ENCODE measurements around the gene S100A9. TPM values are rescaled to one million over a fixed set of nuclear protein-coding genes. Genes with fewer than 3 reads are reported as not detected.

The S100A9 gene
- total and polyA plus RNA-seq, 2 of the 8 experiments (the other 6 are each of a cell fraction or from before 2014, with no cell fraction given), result not detected

DNA sequence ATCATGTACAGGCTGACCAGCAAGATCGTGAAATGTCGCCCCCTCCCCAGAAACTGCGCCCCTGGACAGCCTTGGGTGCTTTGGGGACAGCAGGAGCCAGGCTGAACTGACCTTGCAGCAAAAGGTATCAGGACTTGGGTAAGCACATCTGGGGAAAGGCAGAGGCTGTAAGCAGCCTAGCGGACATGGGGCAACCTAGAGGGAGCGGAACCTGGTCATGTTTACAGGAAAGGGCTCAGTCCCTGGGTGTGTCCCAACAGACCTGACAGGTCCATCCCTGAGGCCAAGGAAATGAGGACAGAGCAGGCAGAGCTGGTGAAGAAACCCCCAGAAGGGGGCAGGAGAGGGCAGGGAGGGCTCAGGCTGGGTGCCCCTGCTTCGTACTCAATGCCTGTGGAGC is 36.3 kb downstream of the S100A9 start:
- no peak overlapping the region for H3K4me2 ChIP-seq (ENCODE audit: insufficient read depth in 1 of 2, low read depth in 2 of 2, low read length in 2 of 2)
- 81% methylated on average over 6 of the region's 6 CpGs; no CpG with 5 or more reads in 1 of the 2 experiments for WGBS, 2 experiments (ENCODE audit: extremely low coverage in 1 of 2, insufficient coverage in 1 of 2, insufficient read length in 1 of 2, insufficient replicate concordance in 2 of 2, low coverage in 1 of 2, low lambda C conversion rate in 2 of 2, missing lambda C conversion rate in 1 of 2)
- TF ChIP-seq POLR2A (IDR thresholded peaks at IDR 0.05; ENCODE audit: control extremely low read depth in 1 of 2, low read depth in 2 of 2, low read length in 2 of 2), result no peak
- TF ChIP-seq, protein P1, sequence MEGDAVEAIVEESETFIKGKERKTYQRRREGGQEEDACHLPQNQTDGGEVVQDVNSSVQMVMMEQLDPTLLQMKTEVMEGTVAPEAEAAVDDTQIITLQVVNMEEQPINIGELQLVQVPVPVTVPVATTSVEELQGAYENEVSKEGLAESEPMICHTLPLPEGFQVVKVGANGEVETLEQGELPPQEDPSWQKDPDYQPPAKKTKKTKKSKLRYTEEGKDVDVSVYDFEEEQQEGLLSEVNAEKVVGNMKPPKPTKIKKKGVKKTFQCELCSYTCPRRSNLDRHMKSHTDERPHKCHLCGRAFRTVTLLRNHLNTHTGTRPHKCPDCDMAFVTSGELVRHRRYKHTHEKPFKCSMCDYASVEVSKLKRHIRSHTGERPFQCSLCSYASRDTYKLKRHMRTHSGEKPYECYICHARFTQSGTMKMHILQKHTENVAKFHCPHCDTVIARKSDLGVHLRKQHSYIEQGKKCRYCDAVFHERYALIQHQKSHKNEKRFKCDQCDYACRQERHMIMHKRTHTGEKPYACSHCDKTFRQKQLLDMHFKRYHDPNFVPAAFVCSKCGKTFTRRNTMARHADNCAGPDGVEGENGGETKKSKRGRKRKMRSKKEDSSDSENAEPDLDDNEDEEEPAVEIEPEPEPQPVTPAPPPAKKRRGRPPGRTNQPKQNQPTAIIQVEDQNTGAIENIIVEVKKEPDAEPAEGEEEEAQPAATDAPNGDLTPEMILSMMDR (IDR thresholded peaks at IDR 0.05; ENCODE audit: control extremely low read depth in 1 of 3, insufficient read depth in 1 of 3, low read depth in 1 of 3, low read length in 3 of 3), result peak; percentile 50 to 62 (median 62)
- TF ChIP-seq, protein P2, sequence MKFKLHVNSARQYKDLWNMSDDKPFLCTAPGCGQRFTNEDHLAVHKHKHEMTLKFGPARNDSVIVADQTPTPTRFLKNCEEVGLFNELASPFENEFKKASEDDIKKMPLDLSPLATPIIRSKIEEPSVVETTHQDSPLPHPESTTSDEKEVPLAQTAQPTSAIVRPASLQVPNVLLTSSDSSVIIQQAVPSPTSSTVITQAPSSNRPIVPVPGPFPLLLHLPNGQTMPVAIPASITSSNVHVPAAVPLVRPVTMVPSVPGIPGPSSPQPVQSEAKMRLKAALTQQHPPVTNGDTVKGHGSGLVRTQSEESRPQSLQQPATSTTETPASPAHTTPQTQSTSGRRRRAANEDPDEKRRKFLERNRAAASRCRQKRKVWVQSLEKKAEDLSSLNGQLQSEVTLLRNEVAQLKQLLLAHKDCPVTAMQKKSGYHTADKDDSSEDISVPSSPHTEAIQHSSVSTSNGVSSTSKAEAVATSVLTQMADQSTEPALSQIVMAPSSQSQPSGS (IDR thresholded peaks at IDR 0.05; ENCODE audit: low read length), result no peak
- TF ChIP-seq RAD21 (IDR thresholded peaks at IDR 0.05 in 1 of 2, conservative IDR thresholded peaks at IDR 0.05 in 1 of 2; ENCODE audit: low read depth in 2 of 2, low read length in 2 of 2), result peak; percentile 39 to 56
- H3K23ac ChIP-seq (ENCODE audit: insufficient read length), result no peak overlapping the region
- no peak overlapping the region for H2AFZ ChIP-seq (ENCODE audit: low read length)
- no peak overlapping the region for H2AK5ac ChIP-seq (ENCODE audit: low read depth, low read length)
- peaks cover 0 to 2% (median 0%) of the 10 kb centered on the region in 4 experiments; a peak in 1 of 7 replicates for H3K27me3 ChIP-seq (replicated peaks in 1 of 4; ENCODE audit: control insufficient read depth in 3 of 4, extremely low read depth in 1 of 4, insufficient read depth in 3 of 4, low read length in 3 of 4)
- H3K14ac ChIP-seq (ENCODE audit: insufficient read length), result no peak overlapping the region
- CTCF ChIA-PET (ENCODE audit: partially characterized antibody), result interaction anchor here (0.9 to 4.7 kb wide), 7 partner anchors 10 to 101 kb away, joined by 3 to 33 read pairs (median 6); no protein-coding TSS in a partner anchor
- FAIRE-seq, result no peak
- H3K4ac ChIP-seq (replicated peaks; ENCODE audit: insufficient read length, low read depth, low read length), result no peak overlapping the region
- H4K91ac ChIP-seq (replicated peaks; ENCODE audit: insufficient read length, low read length), result no peak overlapping the region
- H3K27ac ChIP-seq (ENCODE audit: low read depth, low read length), result no peak overlapping the region
- no peak overlapping the region for H2BK12ac ChIP-seq (ENCODE audit: low read depth, low read length)
- H3K79me1 ChIP-seq (ENCODE audit: low read depth, low read length), result no peaks in the 10 kb centered on the region
- no peaks in the 10 kb centered on the region for H3K79me2 ChIP-seq (ENCODE audit: control insufficient read depth in 1 of 2, insufficient read depth in 2 of 2, low read length in 2 of 2)
- no peak overlapping the region for H2BK5ac ChIP-seq (ENCODE audit: low read depth, low read length)
- no peaks in the 10 kb centered on the region for H4K20me1 ChIP-seq (replicated peaks in 1 of 2; ENCODE audit: control insufficient read depth in 1 of 2, insufficient read depth in 2 of 2, low read length in 2 of 2)
- no peak overlapping the region for H4K8ac ChIP-seq (ENCODE audit: extremely low read depth, insufficient read depth, low read length)
- no peaks in the 10 kb centered on the region for H3K36me3 ChIP-seq (ENCODE audit: control insufficient read depth in 2 of 4, insufficient read depth in 4 of 4, low read length in 3 of 4)
- no peak overlapping the region for H3K9ac ChIP-seq (replicated peaks in 1 of 4; ENCODE audit: extremely low read depth in 1 of 4, low read depth in 3 of 4, low read length in 3 of 4)
- peak in 1 of 2 experiments; percentile 73 for DNase-seq (ENCODE audit: low read depth in 1 of 2, low spot score in 2 of 2)
- no peak overlapping the region for H4K5ac ChIP-seq (ENCODE audit: insufficient read length, low read depth, low read length)
- H3K56ac ChIP-seq (replicated peaks; ENCODE audit: insufficient read length, low read depth, low read length), result no peak overlapping the region
- H2BK15ac ChIP-seq (ENCODE audit: low read length), result no peak overlapping the region; the same call in 1 of the 2 replicates
- no peak overlapping the region for H2BK20ac ChIP-seq (ENCODE audit: low read length)
- no peak overlapping the region for H3K4me3 ChIP-seq (ENCODE audit: extremely low read depth in 1 of 4, insufficient read depth in 2 of 4, low read depth in 3 of 4, low read length in 4 of 4)
- POLR2A ChIA-PET (ENCODE audit: partially characterized antibody), result no interaction called here
- no peaks in the 10 kb centered on the region for H3K23me2 ChIP-seq (ENCODE audit: low read depth, low read length)
- no peaks in the 10 kb centered on the region for H3K9me3 ChIP-seq (ENCODE audit: insufficient read depth in 2 of 2, low read depth in 1 of 2, low read length in 1 of 2)
- H3K18ac ChIP-seq (ENCODE audit: extremely low read depth, low read length), result no peak overlapping the region
- H3K4me1 ChIP-seq (replicated peaks in 1 of 4; ENCODE audit: control insufficient read depth in 3 of 4, insufficient read depth in 4 of 4, low read length in 3 of 4), result no peaks in the 10 kb centered on the region
- no peak overlapping the region for H2BK120ac ChIP-seq (replicated peaks; ENCODE audit: low read depth, low read length)
